ENCODE data around the gene AFM.

The AFM gene

DNA sequence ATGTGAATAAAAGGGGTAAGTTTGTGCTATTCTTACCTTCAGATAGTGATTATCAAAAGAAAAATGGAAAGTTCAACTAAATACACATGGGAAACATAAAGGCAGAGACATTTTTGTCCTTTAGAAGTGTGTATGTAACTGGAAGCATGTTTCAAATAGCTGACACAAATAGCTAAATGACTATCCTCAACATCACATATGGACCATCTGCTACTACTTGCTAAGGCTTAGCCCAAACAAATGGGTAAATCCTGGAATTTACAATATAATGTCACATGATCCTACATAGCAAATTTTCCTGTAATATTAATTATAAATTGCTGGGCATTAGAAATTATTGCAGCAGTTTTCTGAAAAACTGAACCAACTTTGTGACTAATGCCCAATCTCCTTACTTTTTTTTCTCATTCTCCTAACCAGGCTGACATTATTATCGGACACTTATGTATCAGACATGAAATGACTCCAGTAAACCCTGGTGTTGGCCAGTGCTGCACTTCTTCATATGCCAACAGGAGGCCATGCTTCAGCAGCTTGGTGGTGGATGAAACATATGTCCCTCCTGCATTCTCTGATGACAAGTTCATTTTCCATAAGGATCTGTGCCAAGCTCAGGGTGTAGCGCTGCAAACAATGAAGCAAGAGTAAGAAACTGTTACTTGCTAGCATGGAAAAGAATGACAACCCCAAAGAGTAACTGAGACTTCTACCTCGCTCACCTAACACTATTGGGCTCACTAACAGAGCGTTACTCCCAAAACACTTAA lies 29.4 kb upstream of the AFM start:
- no peak for DNase-seq

DNA sequence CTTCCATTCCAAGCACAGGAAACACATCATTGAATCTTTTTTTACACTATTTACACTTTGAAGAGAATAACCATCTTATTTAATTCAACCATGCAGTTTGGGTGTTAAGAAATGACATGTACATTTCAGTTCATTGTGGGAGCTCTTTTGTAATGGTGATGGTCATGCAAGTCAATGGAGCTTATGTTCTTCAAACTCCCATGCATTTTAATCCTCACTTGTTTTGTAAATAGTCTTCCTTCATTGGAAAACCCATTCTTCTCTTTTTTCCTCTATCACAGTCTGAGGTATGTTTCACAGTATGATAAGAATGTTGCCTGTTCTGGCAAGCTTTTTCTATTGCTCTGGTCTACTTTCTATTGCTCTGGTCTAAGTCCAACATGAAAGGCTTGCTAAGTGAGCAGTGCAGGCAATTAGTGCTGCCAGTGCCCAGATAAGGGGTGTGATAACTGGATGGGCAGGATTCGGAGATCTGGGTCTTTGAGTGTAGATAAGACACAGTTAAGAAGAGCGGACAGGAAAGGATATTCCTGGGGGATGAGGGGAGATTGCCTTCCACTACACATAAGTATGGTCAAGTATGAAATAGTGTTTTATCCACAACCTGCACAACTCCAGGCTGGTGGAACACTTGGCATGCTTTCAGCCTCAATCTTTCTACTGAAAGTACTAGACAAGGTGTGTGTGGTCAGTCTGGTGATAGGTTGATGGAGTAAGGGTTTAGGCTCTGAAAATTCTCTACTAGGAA lies 28.4 kb upstream of the AFM start:
- no peak for DNase-seq

DNA sequence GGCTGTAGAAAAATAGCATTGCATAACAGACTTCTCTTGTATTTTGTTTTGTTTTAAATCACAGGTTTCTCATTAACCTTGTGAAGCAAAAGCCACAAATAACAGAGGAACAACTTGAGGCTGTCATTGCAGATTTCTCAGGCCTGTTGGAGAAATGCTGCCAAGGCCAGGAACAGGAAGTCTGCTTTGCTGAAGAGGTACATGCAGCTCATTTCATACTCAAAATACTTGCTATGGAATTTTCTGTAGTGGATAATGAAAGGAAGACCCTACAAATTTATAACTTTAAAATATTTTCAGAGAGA lies 27.9 kb upstream of the AFM start:
- DNase-seq, result no peak

DNA sequence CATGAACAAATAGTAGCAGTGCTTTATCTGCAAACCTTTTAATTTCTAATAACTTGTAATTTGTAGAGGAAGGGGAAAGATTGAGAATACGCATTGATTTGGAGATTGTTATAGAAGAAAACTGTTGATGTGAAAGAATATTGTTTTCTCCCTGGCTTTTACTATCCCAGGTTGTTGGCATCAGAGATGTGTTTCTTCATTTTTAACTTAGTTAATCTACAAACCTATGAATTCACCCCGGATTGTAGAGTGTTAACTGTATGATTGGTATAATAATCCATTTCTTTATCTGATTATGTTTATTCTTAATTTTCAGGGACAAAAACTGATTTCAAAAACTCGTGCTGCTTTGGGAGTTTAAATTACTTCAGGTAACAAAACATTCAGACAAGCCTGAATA lies 26.6 kb upstream of the AFM start:
- DNase-seq, result no peak

DNA sequence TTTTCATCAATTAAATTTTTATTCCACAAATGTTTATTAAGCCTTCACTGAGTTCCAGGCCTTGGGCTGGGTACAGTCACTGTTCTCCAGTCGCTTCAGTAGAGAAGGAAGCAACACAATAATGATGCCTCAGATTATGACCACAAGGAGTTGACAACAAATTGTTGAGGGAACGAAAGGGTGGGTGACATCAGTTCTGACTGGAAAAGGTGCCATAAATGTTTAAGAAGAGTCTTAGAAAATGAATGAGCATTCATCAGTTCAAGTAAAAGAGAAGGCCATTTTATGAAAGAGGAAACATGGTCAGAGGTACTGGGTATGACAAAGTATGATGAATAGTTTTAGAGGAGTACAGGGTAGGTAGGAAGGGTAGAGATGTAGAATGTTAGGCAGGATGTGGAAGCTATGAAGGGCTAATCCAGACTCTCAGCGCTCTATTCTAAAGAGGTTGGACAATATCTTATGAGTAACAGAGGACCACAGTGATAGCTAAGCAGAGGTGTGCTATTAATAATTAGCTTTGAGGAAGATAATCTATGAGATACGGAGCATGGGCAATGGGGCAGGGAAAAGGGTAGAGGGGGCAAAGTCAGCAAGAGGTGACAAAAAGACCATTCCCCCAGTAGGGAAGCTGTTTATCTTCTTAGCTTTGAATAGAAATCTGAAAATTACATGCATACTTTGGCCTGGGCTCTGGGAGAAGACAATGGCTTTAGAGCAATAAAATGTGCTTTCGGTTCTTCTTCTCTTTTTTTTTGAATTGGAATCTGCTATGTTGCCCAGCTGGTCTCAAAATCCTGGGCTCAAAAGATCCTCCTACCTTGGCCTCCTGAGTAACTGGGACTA lies 25.1 kb upstream of the AFM start:
- DNase-seq, result no peak

DNA sequence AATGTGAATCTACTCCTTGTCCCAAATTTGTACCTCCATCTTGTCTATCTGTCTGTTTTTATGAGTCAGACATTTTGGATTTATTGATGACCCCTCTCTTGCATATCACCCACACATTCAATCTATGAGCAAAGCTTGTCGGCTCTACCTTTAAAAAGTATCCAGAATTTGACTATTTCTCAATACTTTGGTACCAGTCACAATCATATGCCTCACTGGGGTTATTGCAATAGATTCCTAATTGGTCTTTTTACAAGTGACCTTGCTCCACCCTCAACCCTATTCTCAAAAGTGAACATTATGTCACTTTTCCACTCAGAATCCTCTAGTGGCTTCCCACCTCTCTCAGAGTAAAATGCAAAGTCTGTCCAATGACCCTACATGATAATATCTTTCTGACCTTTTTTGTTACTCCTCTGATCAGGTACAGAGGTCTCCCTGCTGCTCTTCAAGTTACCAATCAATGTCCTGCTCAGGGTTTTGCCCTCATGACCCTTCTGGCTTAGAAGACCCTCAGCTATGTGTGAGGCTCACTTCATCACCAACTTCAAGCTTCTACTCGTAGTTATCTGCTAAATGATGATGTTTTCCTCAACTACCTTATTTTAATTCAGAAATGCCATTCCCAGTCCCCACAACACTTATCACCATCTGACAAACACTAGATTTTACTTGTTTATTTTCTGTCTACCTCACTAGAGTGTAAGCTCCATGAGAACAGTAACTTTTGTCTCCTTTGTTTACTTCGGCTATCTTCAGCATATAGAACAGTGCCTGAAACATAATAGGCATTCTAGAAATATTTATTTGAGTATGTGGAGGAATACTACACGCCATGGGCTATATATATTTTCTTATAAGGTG lies 23.1 kb upstream of the AFM start:
- DNase-seq, result no peak

DNA sequence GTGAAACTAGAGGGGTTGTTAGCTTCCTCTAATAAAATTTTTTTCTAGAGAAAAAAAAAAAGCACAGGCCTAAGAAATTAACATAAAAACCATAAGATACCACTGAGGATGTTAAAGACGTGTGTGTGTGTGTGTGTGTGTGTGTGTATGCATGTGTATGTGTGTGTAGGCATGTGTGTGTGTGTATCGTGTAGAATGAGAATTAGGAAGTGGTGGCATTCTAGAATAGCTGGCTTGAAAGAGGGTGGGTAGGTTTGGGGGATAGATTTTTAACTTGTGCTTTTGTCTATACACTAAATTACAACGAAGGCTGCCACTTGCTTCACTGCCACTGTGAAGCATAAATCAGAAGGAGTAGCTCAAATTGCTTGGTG lies 22.5 kb upstream of the AFM start:
- DNase-seq, result no peak

DNA sequence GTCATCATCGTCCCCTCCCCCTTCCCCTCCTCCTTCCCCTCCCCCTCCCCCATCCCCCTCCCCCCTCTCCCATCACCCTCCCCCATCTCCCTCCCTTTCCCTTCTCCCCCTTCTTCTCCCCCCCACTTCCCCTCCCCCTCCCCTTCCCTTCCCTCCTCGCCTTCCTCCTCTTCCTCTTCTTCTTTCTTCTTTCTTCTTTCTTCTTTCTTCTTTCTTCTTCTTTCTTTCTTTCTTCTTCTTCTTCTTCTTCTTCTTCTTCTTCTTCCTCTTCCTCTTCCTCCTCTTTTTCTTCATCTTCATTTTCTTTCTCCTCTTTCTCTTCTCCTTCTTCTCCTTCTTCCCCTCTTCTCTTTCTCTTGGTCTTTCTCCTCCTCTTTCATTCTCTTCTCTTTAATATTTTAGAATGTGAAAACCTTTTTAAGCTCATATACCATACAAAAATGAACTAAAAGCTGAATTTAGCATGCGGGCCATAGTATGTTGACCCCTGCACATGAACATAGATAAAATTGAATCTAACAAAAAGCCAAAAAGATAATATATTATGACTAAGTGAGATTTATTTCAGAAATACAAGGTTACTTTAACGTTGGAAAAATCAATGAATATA lies 20.5 kb upstream of the AFM start:
- DNase-seq, result no peak

DNA sequence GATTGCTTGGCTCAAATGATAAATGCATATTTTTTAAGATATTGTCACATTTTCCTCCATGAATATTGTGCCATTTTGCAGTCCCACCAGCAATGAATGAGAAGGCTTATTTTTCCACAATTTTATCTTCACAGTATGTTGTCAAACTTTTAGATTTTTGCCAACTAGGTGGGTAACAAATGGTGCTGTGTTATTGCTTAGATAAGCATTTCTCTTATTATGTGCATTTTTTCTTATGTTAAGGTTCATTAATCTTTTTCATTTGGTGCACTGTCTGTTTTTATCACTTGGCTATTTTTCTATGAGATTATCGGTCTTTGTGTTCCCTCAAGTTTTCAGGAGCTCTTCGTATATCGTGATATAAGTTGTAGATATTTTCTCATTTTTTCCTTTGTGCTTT lies 13.4 kb upstream of the AFM start:
- no peak for DNase-seq

DNA sequence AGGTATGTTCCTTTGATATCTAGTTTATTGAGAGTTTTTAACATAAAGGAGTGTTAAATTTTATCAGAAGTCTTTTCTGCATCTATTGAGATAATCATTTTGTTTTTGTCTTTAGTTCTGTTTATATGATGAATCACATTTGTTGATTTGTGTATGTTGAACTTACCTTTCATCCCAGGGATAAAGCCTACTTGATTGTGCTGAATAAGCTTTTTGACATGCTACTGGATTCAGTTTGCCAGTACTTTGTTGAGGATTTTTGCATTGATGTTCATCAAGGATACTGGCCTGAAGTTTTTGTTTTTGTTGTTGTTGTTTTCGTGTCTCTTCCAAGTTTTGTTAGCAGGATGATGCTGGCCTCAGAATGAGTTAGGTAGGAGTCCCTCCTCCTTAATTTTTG lies 10.8 kb upstream of the AFM start:
- no peak for DNase-seq

DNA sequence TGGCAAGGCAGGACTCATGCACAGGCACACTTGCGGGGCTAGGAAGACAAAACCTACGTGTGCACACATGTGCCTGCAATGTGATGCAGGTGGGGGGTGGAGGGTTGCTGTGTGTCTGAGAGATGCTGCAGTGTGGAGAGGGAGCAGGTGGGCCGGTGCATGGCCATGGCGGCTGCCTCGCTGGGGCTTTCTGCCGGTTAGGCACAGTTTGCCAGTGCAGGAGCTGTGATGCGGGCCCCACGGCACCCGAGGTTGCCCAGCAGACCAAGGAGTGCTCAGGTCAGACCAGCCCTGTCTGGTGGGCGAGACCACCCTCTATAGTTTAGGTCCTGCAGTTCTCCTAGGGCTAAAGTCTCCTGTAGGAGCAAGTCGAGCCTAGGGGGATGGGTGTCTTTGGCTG lies 4.4 kb upstream of the AFM start:
- DNase-seq, result no peak

DNA sequence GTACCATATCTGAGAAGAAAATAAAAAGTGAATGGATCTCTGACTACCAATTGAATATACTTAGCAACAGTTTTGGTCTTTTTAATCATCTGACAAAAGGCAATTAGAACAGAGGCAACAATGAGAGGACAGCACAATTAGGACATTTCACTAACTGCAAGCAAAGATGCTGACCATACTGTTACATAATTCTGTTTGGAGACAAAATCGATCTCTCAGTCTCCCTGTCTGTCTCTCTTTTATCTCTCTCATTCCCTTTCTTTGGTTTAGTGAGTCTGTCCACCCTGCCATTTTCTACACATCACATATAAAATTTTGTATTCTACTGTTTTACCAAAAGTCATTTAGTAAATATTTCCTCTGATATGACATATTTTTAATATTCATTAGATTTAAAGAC lies 2.2 kb upstream of the AFM start:
- DNase-seq, result no peak

DNA sequence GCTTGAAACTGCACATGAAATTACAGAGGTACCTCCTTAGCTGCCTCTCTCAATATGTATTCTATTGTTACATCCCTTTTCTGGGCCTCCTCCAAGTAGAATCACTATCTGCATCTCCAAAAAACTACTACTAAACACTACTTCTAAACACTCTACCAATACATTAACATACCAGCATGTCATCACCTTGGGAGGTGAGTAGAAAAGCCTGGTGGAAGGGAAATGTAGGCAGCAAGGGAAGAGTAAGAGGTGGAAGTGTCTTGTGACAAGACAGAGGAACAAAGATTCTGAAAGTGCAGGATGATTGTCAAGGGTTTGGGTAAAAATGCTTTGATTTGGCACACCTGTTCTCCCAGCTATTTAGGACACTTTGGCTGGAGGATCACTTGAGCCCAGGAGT lies 3.5 kb downstream of the AFM start:
- DNase-seq, result no peak

DNA sequence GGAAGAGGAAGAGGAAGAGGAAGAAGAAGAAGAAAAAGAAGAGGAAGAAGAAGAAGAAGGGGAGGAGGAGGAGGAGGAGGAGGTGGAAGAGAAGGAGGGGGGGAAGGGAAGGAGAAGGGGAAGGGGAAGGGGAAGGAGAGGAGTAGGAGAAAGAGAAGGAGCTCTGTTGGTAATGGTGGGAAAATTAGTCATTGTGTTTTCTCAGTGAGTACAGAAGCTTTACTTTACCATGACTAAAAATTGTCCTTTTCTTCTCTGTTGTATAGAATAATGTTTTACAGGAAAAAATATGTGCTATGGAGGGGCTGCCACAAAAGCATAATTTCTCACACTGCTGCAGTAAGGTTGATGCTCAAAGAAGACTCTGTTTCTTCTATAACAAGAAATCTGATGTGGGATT lies 4.1 kb downstream of the AFM start:
- no peak for DNase-seq

DNA sequence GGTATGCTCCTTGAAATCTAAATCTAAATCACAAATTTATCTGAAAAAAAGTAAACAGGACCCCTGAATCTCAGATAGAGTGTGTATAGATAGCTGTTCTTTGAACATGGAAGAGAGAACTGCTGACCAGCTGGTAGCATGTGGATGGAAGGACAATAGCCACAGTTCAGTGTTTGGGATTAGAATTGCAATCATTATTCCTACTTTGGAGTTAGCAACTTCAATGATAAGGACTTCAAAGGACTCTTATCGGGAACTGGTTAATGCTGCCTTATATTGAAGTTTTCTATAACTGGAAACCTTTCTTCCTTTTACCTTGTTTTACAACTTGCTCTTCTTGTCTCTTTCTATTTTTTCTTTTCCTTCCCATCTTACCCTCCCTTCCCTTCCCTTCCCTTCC lies 5.0 kb downstream of the AFM start:
- DNase-seq, result no peak

DNA sequence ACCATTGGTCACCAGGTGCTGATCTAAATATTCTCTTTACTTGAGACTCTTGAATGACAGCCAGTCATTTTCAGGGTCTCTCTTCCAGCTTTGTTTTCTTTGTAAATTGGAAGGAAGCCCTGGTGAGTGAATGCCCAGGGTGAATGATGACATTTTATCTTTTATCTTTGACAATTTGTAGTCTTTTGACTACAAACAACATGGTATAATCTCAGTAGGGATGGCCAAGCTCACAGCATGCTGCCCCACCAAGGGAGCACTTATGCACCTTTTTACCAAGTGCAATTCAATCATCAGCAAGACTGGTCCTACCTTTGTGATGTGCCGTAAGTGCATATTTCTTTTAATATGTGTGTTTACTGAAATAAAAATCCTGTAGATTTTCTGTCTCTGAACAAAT lies 5.7 kb downstream of the AFM start:
- DNase-seq, result no peak

DNA sequence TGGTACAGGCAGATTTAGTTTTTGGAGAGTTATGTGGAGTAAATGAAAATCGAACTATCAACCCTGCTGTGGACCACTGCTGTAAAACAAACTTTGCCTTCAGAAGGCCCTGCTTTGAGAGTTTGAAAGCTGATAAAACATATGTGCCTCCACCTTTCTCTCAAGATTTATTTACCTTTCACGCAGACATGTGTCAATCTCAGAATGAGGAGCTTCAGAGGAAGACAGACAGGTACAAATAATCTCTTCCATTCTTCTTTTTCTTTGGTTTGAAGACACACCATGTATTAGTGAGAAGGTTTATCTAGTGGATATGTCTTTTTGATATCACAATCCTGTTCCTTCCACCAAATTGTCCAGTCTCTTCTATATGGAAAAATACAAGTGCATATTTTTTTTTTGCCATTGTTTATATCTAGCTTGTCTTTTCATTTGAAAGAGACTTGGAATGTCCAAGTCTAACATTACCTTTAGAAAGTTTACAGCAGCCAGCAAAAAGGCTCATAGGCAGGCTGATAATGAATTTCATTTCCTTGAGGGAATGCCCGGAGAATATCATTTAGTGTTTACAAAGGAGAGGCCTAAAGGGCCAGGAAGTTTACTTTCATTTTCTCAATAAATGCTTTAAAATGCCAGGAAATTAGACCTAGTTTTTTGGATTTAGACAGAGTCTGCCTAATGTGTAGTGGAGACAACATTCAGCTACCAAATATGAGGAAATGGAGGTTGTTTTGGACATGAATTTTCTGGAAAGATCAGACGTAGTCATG lies 18.6 kb downstream of the AFM start:
- no peak for DNase-seq

DNA sequence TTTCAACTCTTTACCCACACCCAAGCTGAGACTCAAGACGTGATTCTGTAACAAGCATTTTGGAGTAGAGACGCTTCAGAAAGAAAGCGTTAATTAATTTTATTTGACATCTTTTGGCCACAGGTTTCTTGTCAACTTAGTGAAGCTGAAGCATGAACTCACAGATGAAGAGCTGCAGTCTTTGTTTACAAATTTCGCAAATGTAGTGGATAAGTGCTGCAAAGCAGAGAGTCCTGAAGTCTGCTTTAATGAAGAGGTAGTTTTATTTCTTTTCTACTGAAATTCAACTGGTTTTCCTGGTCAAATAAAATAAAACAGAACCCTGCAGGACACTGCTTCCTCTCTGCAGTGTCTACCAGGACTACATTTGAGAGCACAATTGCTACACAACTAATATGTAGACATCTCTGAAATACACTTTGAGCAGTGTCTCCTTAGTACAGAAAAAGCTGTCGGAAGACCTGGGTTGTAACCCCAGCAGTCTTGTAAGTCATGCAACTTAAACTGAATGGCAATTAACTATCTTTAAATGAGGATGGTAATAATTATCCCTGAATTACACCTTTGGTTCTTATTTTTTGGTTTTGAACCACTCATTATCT lies 20.2 kb downstream of the AFM start:
- DNase-seq, result no peak

DNA sequence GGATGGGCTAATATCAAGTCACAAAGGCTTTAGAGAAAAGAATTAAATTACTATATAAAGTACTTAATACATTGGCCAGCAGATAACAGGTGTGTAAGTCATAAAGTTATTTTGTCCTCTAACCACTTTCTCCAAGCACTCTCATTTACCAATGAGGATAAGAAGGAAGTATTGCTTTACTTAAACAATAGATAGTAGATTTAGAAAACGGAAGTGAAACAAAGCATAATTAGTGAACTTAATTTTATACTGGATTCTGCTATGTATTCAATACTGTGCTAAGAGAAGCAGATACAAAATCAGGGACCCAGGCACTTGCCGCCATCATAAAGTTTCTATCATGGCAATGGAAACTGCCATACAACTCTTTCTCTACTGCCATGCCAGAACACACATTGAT lies 24.0 kb downstream of the AFM start:
- no peak for DNase-seq

DNA sequence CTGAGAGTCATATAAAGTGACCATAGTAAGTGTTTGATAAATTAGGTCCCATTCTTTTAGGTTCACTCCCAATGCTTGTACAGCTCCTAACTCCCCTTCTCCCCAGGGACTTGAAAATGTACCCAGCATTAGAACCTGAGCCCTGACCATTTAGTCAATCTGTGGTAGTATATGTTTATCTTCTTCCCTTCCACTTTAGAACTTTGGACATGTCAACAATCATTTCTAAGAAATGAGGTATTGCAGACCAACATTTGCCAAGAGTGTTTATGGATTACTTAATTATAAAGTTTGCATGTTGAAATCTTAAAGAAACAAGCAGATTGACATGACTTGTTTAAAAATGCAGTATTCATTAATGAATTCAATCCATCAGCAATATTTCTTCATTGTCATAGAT lies 26.0 kb downstream of the AFM start:
- no peak for DNase-seq

DNA sequence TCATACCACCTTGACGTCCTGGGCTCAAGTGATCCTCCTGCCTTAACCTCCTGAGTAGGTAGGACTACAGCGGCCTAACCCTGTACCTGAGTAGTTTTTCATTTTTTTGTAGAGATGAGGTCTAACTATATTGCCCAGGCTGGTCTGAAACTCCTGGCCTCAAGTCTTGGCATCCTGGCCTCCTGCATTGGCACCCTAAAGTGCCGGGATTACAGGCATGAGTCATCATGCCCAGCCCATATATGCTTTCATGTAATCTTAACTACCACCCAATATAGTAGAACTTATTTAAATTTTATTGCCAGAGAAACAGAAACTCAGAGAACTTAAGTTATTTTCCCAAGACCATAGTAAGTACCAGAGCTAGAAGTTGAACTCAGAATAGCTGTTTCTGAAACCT lies 27.1 kb downstream of the AFM start:
- no peak for DNase-seq

DNA sequence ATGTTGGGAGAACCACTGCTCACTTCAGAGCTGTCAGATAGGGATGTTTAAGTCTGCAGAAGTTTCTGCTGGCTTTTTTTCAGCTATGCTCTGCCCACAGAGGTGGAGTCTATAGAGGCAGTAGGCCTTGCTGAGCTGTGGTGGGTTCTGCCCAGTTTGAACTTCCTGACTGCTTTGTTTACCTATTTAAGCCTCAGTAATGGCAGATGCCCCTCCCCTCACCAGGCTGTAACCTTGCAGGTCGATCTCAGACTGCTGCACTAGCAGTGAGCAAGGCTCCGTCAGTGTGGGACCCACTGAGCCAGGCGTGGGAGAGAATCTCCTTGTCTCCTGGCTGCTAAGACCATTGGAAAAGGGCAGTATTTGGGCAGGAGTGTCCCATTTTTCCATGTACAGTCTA lies 36.8 kb downstream of the AFM start:
- no peak for DNase-seq

All from activated CD4-positive, CD25-positive, alpha-beta regulatory T cell (primary cell).